Measurements from ENCODE around the gene TCL1A. TPM values are rescaled to one million over a fixed set of nuclear protein-coding genes. Genes with fewer than 3 reads are reported as not detected.

TCL1A gene
- total and polyA plus RNA-seq, 9 of the 15 experiments (the other 6 are each of a cell fraction or from before 2014, with no cell fraction given): 0.10 to 0.11 TPM; not detected in 7

GRCh38 chr14:95659990-95660385, 53.9 kb downstream of the TCL1A start:
- peaks cover 0 to 10% of the 10 kb centered on the region in 2 experiments; a peak in 2 of 5 replicates for H3K27me3 ChIP-seq (ENCODE audit: control insufficient read depth in 2 of 2, insufficient read depth in 2 of 2, low read length in 2 of 2)
- no peak for FAIRE-seq
- no peak overlapping the region for H3K9ac ChIP-seq (ENCODE audit: insufficient read depth in 1 of 2, low read depth in 2 of 2, low read length in 2 of 2)
- H3K27ac ChIP-seq (ENCODE audit: extremely low read depth, low read depth, low read length): no peak overlapping the region
- H2AFZ ChIP-seq (ENCODE audit: low read depth, low read length): no peak overlapping the region
- H3K36me3 ChIP-seq (ENCODE audit: control insufficient read depth, insufficient read depth, low read length): no peaks in the 10 kb centered on the region
- intact Hi-C loops (cut with micrococcal nuclease) (no loop called here), in situ Hi-C loops (cut with MboI) (no loop called here)
- 0% methylated on average over 5 of the region's 5 CpGs for WGBS (ENCODE audit: insufficient coverage, low coverage, missing lambda C conversion rate)
- no peak overlapping the region for H3K4me3 ChIP-seq
- no peak for TF ChIP-seq TEAD2 (tag; IDR thresholded peaks at IDR 0.05)
- no peak for TF ChIP-seq ZNF280B (CRISPR knock-in tag; IDR thresholded peaks at IDR 0.05)
- no peak for TF ChIP-seq ZBTB1 (CRISPR knock-in tag; IDR thresholded peaks at IDR 0.05; ENCODE audit: borderline replicate concordance, low read depth)
- H3K4me1 ChIP-seq (replicated peaks in 1 of 2; ENCODE audit: control insufficient read depth in 2 of 2, insufficient read depth in 2 of 2, low read length in 2 of 2): no peaks in the 10 kb centered on the region
- H4K20me1 ChIP-seq (replicated peaks; ENCODE audit: control insufficient read depth, insufficient read depth, low read length): no peaks in the 10 kb centered on the region; the same call in 1 of the 2 replicates
- no peaks in the 10 kb centered on the region for H3K79me2 ChIP-seq (ENCODE audit: control insufficient read depth, insufficient read depth, low read length)
- no peaks in the 10 kb centered on the region for H3K9me3 ChIP-seq (replicated peaks; ENCODE audit: control insufficient read depth, insufficient read depth, low read depth, low read length)
- POLR2A ChIA-PET: interaction anchor here (0.5 kb wide), 1 partner anchor 138 kb away, joined by 4 read pairs; no protein-coding TSS in a partner anchor
- no peak overlapping the region for H3K4me2 ChIP-seq (ENCODE audit: insufficient read depth, low read length)
- H3K9me1 ChIP-seq (ENCODE audit: control insufficient read depth, insufficient read depth, low read length): no peaks in the 10 kb centered on the region
- CTCF ChIA-PET (ENCODE audit: low intra/inter-chr PET ratio): no interaction called here
- no peak for ATAC-seq
- no peak for DNase-seq (ENCODE audit: extremely low read depth in 1 of 4, low spot score in 3 of 4)
- BruUV-seq (replicated peaks): no TSS peak

Small RNAs within 50 kb of the gene (small RNA-seq; reads per million reads assigned to genes)
- not detected for gene RF02193

Other genes starting within 250 kb of the TCL1A start
- 0.94 and 2.7 TPM in 2 replicates for gene SYNE3, start 197.5 kb downstream of the TCL1A start, total RNA-seq (2014; rRNA removed)
- 0.55 and 0.67 TPM in 2 replicates for gene SYNE3, start 197.5 kb downstream of the TCL1A start, total RNA-seq (2014; rRNA removed; fragmentation: Illumina TruSeq; extraction: Trizol)
- gene SYNE3, start 197.5 kb downstream of the TCL1A start, total RNA-seq (2015; rRNA removed; fragmentation: Illumina TruSeq; extraction: Trizol): 0.47 and 0.79 TPM in 2 replicates
- 2.2 and 3.1 TPM in 2 replicates for gene SYNE3, start 197.5 kb downstream of the TCL1A start, total RNA-seq (2021)
- 0.15 and 0.95 TPM in 2 replicates for gene SYNE3, start 197.5 kb downstream of the TCL1A start, polyA plus RNA-seq (2011; rRNA removed)
- gene SYNE3, start 197.5 kb downstream of the TCL1A start, polyA plus RNA-seq (2014; fragmentation: Illumina TruSeq; extraction: Trizol): 0.61 and 0.71 TPM in 2 replicates
- gene SYNE3, start 197.5 kb downstream of the TCL1A start, polyA plus RNA-seq (2014; fragmentation: Nextera tagmentation; extraction: Ambion mirVana): under 1 TPM; 0.04 to 0.08 TPM
- 1.7 and 1.8 TPM in 2 replicates for gene SYNE3, start 197.5 kb downstream of the TCL1A start, polyA plus RNA-seq (2014; rRNA removed)
- gene GLRX5, start 179.1 kb downstream of the TCL1A start, total RNA-seq (2014; rRNA removed): 78.4 and 97.8 TPM in 2 replicates
- 85.5 and 97.4 TPM in 2 replicates for gene GLRX5, start 179.1 kb downstream of the TCL1A start, total RNA-seq (2014; rRNA removed; fragmentation: Illumina TruSeq; extraction: Trizol)
- gene GLRX5, start 179.1 kb downstream of the TCL1A start, total RNA-seq (2015; rRNA removed; fragmentation: Illumina TruSeq; extraction: Trizol): 56.4 and 57.9 TPM in 2 replicates
- 66.8 and 68.0 TPM in 2 replicates for gene GLRX5, start 179.1 kb downstream of the TCL1A start, total RNA-seq (2021)
- 63.8 and 85.2 TPM in 2 replicates for gene GLRX5, start 179.1 kb downstream of the TCL1A start, polyA plus RNA-seq (2011; rRNA removed)
- 92.8 and 96.8 TPM in 2 replicates for gene GLRX5, start 179.1 kb downstream of the TCL1A start, polyA plus RNA-seq (2014; fragmentation: Illumina TruSeq; extraction: Trizol)
- 10 to 100 TPM; 16.7 to 20.0 TPM for gene GLRX5, start 179.1 kb downstream of the TCL1A start, polyA plus RNA-seq (2014; fragmentation: Nextera tagmentation; extraction: Ambion mirVana)
- gene GLRX5, start 179.1 kb downstream of the TCL1A start, polyA plus RNA-seq (2014; rRNA removed): 66.4 and 73.9 TPM in 2 replicates
- not detected in 2 replicates for gene TCL1B, start 27.7 kb downstream of the TCL1A start, total RNA-seq (2014; rRNA removed)
- gene TCL1B, start 27.7 kb downstream of the TCL1A start, total RNA-seq (2014; rRNA removed; fragmentation: Illumina TruSeq; extraction: Trizol): not detected in 2 replicates
- gene TCL1B, start 27.7 kb downstream of the TCL1A start, total RNA-seq (2015; rRNA removed; fragmentation: Illumina TruSeq; extraction: Trizol): not detected in 2 replicates
- gene TCL1B, start 27.7 kb downstream of the TCL1A start, total RNA-seq (2021): not detected in 2 replicates
- not detected in 2 replicates for gene TCL1B, start 27.7 kb downstream of the TCL1A start, polyA plus RNA-seq (2011; rRNA removed)
- not detected in 2 replicates for gene TCL1B, start 27.7 kb downstream of the TCL1A start, polyA plus RNA-seq (2014; fragmentation: Illumina TruSeq; extraction: Trizol)
- not detected for gene TCL1B, start 27.7 kb downstream of the TCL1A start, polyA plus RNA-seq (2014; fragmentation: Nextera tagmentation; extraction: Ambion mirVana)
- gene TCL1B, start 27.7 kb downstream of the TCL1A start, polyA plus RNA-seq (2014; rRNA removed): not detected in 2 replicates
- gene TUNAR, start 162.7 kb upstream of the TCL1A start, total RNA-seq (2014; rRNA removed): not detected in 2 replicates
- not detected in 2 replicates for gene TUNAR, start 162.7 kb upstream of the TCL1A start, total RNA-seq (2014; rRNA removed; fragmentation: Illumina TruSeq; extraction: Trizol)
- not detected in 2 replicates for gene TUNAR, start 162.7 kb upstream of the TCL1A start, total RNA-seq (2015; rRNA removed; fragmentation: Illumina TruSeq; extraction: Trizol)
- gene TUNAR, start 162.7 kb upstream of the TCL1A start, total RNA-seq (2021): not detected in 2 replicates
- gene TUNAR, start 162.7 kb upstream of the TCL1A start, polyA plus RNA-seq (2011; rRNA removed): not detected in 2 replicates
- gene TUNAR, start 162.7 kb upstream of the TCL1A start, polyA plus RNA-seq (2014; fragmentation: Illumina TruSeq; extraction: Trizol): not detected in 2 replicates
- not detected for gene TUNAR, start 162.7 kb upstream of the TCL1A start, polyA plus RNA-seq (2014; fragmentation: Nextera tagmentation; extraction: Ambion mirVana)
- gene TUNAR, start 162.7 kb upstream of the TCL1A start, polyA plus RNA-seq (2014; rRNA removed): not detected in 2 replicates